B cell (primary cell): ENCODE data around the gene SREBF1.

Experiments
- EZH2 ChIP-seq: IDR thresholded peaks from 2 replicates; pipeline ENCODE4 v1.6.1; 2012; ENCODE audit warnings: borderline replicate concordance, low read depth, mild to moderate bottlenecking, moderate library complexity, low read length; ENCODE audit not compliant: insufficient read depth, poor library complexity, severe bottlenecking
- TF ChIP-seq, protein P1 (sequence below): fragments of 200-600 bp; IDR thresholded peaks from one replicate; pipeline ENCODE4 v1.8.0; 2022; ENCODE audit warnings: antibody characterized with exemption, mild to moderate bottlenecking

GRCh38 chr17:17880577-17881196, 43.9 kb upstream of the SREBF1 start:
- TF ChIP-seq, protein P1, sequence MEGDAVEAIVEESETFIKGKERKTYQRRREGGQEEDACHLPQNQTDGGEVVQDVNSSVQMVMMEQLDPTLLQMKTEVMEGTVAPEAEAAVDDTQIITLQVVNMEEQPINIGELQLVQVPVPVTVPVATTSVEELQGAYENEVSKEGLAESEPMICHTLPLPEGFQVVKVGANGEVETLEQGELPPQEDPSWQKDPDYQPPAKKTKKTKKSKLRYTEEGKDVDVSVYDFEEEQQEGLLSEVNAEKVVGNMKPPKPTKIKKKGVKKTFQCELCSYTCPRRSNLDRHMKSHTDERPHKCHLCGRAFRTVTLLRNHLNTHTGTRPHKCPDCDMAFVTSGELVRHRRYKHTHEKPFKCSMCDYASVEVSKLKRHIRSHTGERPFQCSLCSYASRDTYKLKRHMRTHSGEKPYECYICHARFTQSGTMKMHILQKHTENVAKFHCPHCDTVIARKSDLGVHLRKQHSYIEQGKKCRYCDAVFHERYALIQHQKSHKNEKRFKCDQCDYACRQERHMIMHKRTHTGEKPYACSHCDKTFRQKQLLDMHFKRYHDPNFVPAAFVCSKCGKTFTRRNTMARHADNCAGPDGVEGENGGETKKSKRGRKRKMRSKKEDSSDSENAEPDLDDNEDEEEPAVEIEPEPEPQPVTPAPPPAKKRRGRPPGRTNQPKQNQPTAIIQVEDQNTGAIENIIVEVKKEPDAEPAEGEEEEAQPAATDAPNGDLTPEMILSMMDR, result no peak
- TF ChIP-seq EZH2, result no peak
